Measurements from ENCODE around the gene PAFAH1B1.
A peak's percentile ranks its signal among the peaks of the same experiment; 100 is the strongest.

The PAFAH1B1 gene

GRCh38 chr17:2704031-2704889, 110.8 kb downstream of the PAFAH1B1 start:
- no peak for DNase-seq

GRCh38 chr17:2704890-2705248, 111.4 kb downstream of the PAFAH1B1 start:
- no peak for DNase-seq

- DNase-seq = peak; percentile 86
Observed at GRCh38 chr17:2705263-2705662, 111.8 kb downstream of the PAFAH1B1 start.

GRCh38 chr17:2705888-2706795, 112.7 kb downstream of the PAFAH1B1 start:
- DNase-seq = no peak

- no peak for DNase-seq
Observed at GRCh38 chr17:2706911-2707510, 113.6 kb downstream of the PAFAH1B1 start.

- peak; percentile 85 for DNase-seq
Observed at GRCh38 chr17:2707721-2708584, 114.5 kb downstream of the PAFAH1B1 start.

GRCh38 chr17:2708585-2709182, 115.2 kb downstream of the PAFAH1B1 start:
- DNase-seq = no peak

- DNase-seq = no peak
Observed at GRCh38 chr17:2709183-2709661, 115.8 kb downstream of the PAFAH1B1 start.

GRCh38 chr17:2710071-2710802, 116.8 kb downstream of the PAFAH1B1 start:
- DNase-seq = no peak

GRCh38 chr17:2710803-2711607, 117.6 kb downstream of the PAFAH1B1 start:
- DNase-seq = no peak

GRCh38 chr17:2711608-2712299, 118.3 kb downstream of the PAFAH1B1 start, which contains the start of gene CLUH:
Gene CLUH (minus strand): TSS chr17:2711764. CDS start chr17:2711661, 103 bp downstream.
- peak; percentile 98 for DNase-seq

- no peak for DNase-seq
Observed at GRCh38 chr17:2712300-2713043, 119.0 kb downstream of the PAFAH1B1 start.

- no peak for DNase-seq
Observed at GRCh38 chr17:2713881-2714280, 120.4 kb downstream of the PAFAH1B1 start.

GRCh38 chr17:2716649-2717048, 123.2 kb downstream of the PAFAH1B1 start:
- DNase-seq = no peak

- peak; percentile 56 for DNase-seq
Observed at GRCh38 chr17:2718150-2718938, 124.9 kb downstream of the PAFAH1B1 start.

GRCh38 chr17:2719861-2720260, 126.4 kb downstream of the PAFAH1B1 start:
- no peak for DNase-seq

- no peak for DNase-seq
Observed at GRCh38 chr17:2721603-2722002, 128.1 kb downstream of the PAFAH1B1 start.

GRCh38 chr17:2722611-2723010, 129.2 kb downstream of the PAFAH1B1 start:
- no peak for DNase-seq

All from islet precursor cell (in vitro differentiated cells).